Omental fat pad (tissue), 4 donors: ENCODE results near the gene BIRC2. TPM values are rescaled to one million over a fixed set of nuclear protein-coding genes. Genes with fewer than 3 reads are reported as not detected.

ENCODE experiments used
- ATAC-seq: fragments of 150-250 bp; one replicate; pipeline ENCODE4 v1.9.1; 2016; ENCODE audit warnings: mild to moderate bottlenecking, moderate library complexity; ENCODE audit not compliant: low FRiP score
- DNase-seq: peaks from one replicate; pipeline ENCODE4 v3.0.0-alpha.2; 2019; ENCODE audit warnings: low spot score
- total RNA-seq, 4 donors: library from RNA; depleted of rRNA; stranded (reverse); fragments of >200 nt; gene quantifications; one replicate each; pipeline ENCODE4 v1.1.0, GENCODE V29; 2016
- TF ChIP-seq, protein P1 (sequence below), 3 donors: fragments of 450-650 bp; IDR thresholded peaks; one replicate each; pipeline ENCODE4 v1.5.1; 2016 to 2017; ENCODE audit warnings: antibody characterized with exemption in 3 of 3, mild to moderate bottlenecking in 3 of 3, moderate library complexity in 2 of 3

The BIRC2 gene
- total RNA-seq, 4 donors from 2014 or later = 39.4 to 56.0 (median 53.4) TPM

DNA sequence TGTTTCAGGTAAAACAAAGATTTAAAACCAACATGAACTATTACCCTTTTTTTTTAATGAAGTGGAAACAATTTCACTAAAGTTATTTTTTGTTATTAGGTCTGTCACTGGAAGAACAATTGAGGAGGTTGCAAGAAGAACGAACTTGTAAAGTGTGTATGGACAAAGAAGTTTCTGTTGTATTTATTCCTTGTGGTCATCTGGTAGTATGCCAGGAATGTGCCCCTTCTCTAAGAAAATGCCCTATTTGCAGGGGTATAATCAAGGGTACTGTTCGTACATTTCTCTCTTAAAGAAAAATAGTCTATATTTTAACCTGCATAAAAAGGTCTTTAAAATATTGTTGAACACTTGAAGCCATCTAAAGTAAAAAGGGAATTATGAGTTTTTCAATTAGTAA lies 30.9 kb downstream of the BIRC2 start:
- DNase-seq (no peak), ATAC-seq (no peak)
- TF ChIP-seq, protein P1, sequence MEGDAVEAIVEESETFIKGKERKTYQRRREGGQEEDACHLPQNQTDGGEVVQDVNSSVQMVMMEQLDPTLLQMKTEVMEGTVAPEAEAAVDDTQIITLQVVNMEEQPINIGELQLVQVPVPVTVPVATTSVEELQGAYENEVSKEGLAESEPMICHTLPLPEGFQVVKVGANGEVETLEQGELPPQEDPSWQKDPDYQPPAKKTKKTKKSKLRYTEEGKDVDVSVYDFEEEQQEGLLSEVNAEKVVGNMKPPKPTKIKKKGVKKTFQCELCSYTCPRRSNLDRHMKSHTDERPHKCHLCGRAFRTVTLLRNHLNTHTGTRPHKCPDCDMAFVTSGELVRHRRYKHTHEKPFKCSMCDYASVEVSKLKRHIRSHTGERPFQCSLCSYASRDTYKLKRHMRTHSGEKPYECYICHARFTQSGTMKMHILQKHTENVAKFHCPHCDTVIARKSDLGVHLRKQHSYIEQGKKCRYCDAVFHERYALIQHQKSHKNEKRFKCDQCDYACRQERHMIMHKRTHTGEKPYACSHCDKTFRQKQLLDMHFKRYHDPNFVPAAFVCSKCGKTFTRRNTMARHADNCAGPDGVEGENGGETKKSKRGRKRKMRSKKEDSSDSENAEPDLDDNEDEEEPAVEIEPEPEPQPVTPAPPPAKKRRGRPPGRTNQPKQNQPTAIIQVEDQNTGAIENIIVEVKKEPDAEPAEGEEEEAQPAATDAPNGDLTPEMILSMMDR (IDR thresholded peaks at IDR 0.05) = no peak

DNA sequence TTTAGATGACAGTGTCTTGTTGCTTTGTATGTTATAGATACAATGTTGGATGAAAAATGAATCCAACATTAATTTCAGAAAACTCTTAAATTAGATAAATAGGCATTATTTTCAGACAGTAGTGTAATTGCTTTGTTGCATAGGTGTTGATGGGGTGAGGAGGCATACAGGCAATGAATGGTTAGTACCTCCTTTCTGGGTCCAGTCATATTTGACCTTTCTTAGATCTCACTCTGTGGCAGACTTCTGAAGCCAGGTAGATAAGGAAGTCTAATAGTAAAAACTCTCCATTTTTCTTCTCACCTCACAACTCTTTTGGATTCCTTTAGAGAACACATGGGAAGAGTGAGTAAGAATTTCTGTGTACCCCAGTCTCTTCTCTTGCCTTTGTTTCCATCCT lies 31.8 kb downstream of the BIRC2 start:
- no peak for DNase-seq

DNA sequence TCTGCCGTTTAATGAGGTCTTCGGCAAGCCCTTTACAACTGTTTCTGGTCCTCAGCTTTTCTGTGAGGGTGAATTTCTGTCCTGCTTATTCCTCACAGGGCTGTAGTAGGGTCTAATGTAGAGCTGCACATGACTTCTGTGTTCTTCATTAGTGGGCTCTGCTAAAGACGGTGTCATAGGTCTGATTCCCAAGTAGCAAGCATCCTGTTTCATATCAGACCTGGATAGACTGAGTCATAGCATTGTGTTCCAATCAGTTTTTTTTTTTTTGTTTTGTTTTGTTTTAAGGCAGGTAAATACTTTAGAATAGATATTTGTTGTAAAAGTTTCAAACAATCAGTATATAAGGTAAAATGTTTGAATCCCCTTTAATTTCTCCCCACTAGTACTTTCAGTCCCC lies 35.4 kb downstream of the BIRC2 start:
- ATAC-seq (no peak), DNase-seq (no peak)
- TF ChIP-seq, protein P1 (IDR thresholded peaks at IDR 0.05) = no peak

More for the DNA sequence above, 31.8 kb downstream of the BIRC2 start:
- TF ChIP-seq, protein P1 (IDR thresholded peaks at IDR 0.05) = no peak
- ATAC-seq = no peak

DNA sequence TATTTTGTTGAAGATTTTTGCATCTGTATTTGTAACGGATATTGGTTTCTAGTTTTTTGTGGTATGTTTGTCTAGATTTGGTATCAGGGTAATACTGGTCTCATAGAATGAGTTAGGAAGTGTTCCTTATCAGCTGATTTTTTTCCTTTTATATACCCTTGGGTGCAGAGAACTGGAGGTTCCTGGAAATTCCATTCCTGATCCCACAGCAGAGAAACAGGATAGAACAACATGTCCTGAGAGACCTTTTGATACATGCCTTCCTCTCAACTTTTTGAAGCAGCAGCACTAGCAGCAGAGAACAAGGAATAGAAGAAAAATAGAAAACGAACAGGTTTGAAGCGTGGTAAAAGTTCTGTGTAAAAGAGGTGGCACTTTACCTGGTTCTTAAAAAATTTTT lies 36.8 kb downstream of the BIRC2 start:
- TF ChIP-seq, protein P1 (IDR thresholded peaks at IDR 0.05) = no peak
- ATAC-seq = no peak
- no peak for DNase-seq

DNA sequence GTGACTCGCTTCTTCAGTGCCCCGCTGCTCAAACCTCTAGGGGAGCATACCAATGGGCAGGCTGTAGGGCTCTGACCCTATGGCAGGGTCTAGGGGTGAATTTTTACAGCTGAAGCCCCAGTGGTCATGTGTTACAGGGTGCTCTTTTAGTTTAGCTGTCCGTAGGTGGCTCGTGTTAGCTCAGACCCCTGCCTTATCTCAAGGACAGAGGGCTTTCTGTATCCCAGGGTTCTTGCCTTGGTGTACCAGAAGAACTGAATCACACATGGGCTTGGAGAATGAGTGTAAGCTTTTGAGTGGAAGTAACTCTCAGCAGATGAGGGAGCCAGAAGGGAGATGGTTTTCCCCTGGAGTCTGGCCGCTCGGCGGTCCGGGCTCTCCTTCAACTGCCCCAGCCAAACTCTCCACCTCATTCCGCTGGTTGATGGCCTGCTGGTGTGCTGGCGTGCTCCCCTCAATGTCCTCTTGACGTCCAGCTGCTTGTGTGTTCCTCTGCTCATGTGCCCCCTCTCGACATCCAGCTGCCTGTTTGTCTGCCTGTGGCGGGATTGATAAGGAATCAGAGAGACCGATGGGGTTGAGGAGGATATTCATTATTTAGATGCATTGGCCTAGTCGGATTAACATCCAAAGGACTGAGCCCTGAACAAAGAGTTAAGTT lies 37.5 kb downstream of the BIRC2 start:
- ATAC-seq (no peak), DNase-seq (no peak)
- TF ChIP-seq, protein P1 (IDR thresholded peaks at IDR 0.05) = no peak

DNA sequence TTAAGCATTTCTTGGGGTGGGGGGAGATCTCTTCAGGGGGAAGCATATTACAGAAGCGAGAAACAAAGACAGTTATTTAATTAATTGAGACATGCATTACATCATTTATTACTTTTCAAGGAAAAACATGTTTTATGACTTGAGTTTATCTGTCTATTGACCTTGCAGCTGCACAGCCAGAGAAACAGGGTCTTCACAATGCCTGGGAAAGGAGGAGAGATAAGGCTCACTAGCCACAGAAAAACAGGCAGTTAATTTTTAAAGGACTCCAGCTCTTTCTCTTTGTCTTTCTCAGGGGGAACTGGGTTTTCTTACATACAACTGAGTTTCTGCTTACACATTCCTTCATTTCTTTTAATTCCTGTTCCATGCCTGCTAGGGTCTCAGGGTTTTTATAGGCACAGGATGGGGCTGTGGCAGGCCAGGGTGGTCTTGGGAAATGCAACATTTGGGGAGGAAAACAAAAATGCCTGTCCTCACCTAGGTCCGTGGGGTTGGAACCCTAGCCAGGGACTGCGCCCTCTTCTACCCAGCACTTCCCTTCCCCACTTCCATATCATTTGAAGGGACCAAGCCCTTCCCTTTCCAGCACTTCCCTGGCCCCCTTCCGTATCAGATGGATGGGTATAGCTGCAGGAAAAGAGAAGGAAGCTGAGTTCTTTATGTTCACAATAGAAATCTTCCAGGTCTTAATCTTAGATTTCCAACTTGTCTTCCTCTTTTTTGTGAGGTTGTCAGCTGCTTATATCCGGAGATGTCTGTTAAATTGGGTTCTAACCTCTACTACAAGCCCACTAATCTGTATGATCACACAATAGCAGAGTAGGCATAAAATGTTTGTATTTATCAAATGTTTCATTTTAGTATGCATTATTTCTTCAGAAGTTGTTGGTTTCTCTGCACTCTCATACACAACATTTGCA lies 38.3 kb downstream of the BIRC2 start:
- TF ChIP-seq, protein P1 (IDR thresholded peaks at IDR 0.05) = no peak
- DNase-seq (no peak), ATAC-seq (no peak)
